KOPT-K1 (cell line): ENCODE results near the gene IMPG2.

Experiments
- H3K27ac ChIP-seq: fragments of 200-600 bp; sonication (generic); 2 replicates; pipeline ENCODE4 v1.5.1; 2016; ENCODE audit warnings: antibody characterized with exemption, mild to moderate bottlenecking, low read depth, low read length; ENCODE audit not compliant: poor library complexity, severe bottlenecking
- H3K36me3 ChIP-seq: fragments of 200-600 bp; sonication (generic); 2 replicates; pipeline ENCODE4 v1.5.1; 2017; ENCODE audit warnings: antibody characterized with exemption, mild to moderate bottlenecking, low read length, moderate library complexity; ENCODE audit not compliant: insufficient read depth
- H3K9me3 ChIP-seq: fragments of 200-600 bp; sonication (generic); 2 replicates; pipeline ENCODE4 v1.5.1; 2017; ENCODE audit warnings: antibody characterized with exemption, low read length, mild to moderate bottlenecking; ENCODE audit not compliant: insufficient read depth, poor library complexity, severe bottlenecking

IMPG2 gene

GRCh38 chr3:101235048-101235447 lies 85.3 kb downstream of the IMPG2 start:
- Histone ChIP-seq H3K36me3 (no peaks in the 10 kb centered on the region), H3K9me3 (no peaks in the 10 kb centered on the region), H3K27ac (no peak overlapping the region)

DNA sequence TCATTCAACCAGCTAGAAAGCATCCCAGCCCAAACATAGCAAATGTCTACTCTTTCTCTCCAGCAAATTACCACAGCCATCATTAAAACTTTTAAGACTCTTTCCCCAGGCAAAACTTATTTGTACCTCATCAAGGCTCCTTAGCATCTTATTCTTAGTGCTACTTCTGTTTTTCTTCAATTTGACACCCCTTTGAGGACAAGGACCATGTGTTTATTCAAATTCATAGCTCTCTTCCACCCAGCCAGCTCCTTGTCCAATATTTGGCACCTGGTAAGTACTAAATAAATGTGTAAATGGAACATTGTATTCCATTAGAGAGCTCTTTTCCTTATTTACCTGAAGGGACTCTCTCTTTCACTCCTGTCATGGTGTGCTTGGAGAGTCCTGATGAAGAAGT lies 89.8 kb downstream of the IMPG2 start:
- no peaks in the 10 kb centered on the region for H3K9me3 ChIP-seq
- H3K36me3 ChIP-seq: no peaks in the 10 kb centered on the region
- H3K27ac ChIP-seq: no peak overlapping the region

DNA sequence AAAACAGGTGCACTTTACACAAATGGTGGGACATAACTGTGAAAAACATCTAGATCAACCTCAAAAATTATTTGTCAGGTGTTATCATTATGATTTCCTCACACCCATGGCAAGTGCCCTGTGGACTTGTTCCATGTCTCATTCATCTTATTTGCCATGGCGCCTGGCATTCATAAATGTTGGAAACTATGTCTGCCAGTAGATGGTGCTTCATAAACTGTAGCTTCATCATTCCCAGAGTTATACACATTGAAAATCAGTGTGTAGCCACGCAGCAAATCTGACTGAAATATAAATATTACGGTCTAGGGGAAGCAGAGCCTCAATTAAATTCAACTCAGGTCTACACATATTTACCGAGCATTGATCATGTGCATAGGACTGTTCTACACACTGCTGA lies 90.7 kb downstream of the IMPG2 start:
- Histone ChIP-seq H3K27ac (no peak overlapping the region), H3K9me3 (no peaks in the 10 kb centered on the region), H3K36me3 (no peaks in the 10 kb centered on the region)

DNA sequence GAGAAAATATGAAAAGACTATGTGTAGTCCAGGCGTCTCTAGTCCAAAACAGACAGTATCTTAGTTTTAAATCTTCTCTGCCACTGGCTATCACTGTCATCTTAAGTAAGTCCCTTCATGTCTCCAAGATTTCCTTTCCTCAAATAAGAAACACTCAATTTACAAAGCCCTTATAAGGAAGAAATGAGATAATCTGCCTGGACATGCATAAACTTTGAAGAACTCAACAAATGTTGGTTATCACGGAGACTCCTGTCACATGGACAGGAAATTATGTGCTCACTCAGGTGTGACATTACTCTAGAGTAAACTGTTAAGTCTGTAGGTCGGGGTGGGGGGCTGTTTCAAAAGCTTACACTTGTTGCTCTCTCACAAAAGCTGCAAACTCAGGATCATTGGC lies 91.9 kb downstream of the IMPG2 start:
- no peak overlapping the region for H3K27ac ChIP-seq
- no peaks in the 10 kb centered on the region for H3K36me3 ChIP-seq
- no peaks in the 10 kb centered on the region for H3K9me3 ChIP-seq

- Histone ChIP-seq H3K36me3 (no peaks in the 10 kb centered on the region), H3K27ac (no peak overlapping the region), H3K9me3 (peaks cover 5% of the 10 kb centered on the region)
Measured at GRCh38 chr3:101224739-101225138, 95.6 kb downstream of the IMPG2 start.

- Histone ChIP-seq H3K9me3 (peaks cover 11% of the 10 kb centered on the region), H3K36me3 (no peaks in the 10 kb centered on the region), H3K27ac (no peak overlapping the region)
Measured at GRCh38 chr3:101223016-101223415, 97.4 kb downstream of the IMPG2 start.

- Histone ChIP-seq H3K36me3 (no peaks in the 10 kb centered on the region), H3K9me3 (peaks cover 11% of the 10 kb centered on the region), H3K27ac (no peak overlapping the region)
Measured at GRCh38 chr3:101219842-101220560, 100.4 kb downstream of the IMPG2 start.

- peaks cover 28% of the 10 kb centered on the region for H3K9me3 ChIP-seq
- H3K36me3 ChIP-seq: no peaks in the 10 kb centered on the region
- no peak overlapping the region for H3K27ac ChIP-seq
Measured at GRCh38 chr3:101217472-101218245, 102.7 kb downstream of the IMPG2 start.

GRCh38 chr3:101216710-101217465 lies 103.5 kb downstream of the IMPG2 start:
- peaks cover 28% of the 10 kb centered on the region for H3K9me3 ChIP-seq
- no peaks in the 10 kb centered on the region for H3K36me3 ChIP-seq
- no peak overlapping the region for H3K27ac ChIP-seq

GRCh38 chr3:101212730-101213129 lies 107.6 kb downstream of the IMPG2 start:
- H3K9me3 ChIP-seq: peaks cover 17% of the 10 kb centered on the region
- H3K36me3 ChIP-seq: no peaks in the 10 kb centered on the region
- H3K27ac ChIP-seq: no peak overlapping the region

GRCh38 chr3:101204246-101204645 lies 116.1 kb downstream of the IMPG2 start:
- no peaks in the 10 kb centered on the region for H3K36me3 ChIP-seq
- H3K27ac ChIP-seq: no peak overlapping the region
- no peaks in the 10 kb centered on the region for H3K9me3 ChIP-seq

- Histone ChIP-seq H3K36me3 (no peaks in the 10 kb centered on the region), H3K27ac (no peak overlapping the region), H3K9me3 (no peaks in the 10 kb centered on the region)
Measured at GRCh38 chr3:101203411-101203810, 117.0 kb downstream of the IMPG2 start.

DNA sequence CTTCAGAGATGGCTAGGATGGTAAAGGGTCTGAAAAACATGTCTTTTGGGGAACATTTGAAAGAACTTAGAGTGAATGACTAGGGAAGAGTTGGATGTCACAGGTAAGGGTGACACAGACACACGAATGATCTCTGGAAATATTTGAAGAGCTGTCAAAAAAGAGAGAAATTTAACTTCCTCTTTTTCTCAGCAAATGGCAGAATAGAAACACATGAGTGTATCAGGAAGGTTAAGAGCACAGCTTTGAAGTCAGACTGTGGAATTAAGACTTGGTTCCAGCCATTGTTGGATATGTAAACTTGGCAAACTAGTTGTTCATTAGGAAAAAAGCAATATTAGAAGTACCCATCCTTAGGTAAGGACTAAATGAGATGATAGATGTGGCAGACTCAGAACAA lies 117.7 kb downstream of the IMPG2 start:
- Histone ChIP-seq H3K36me3 (no peaks in the 10 kb centered on the region), H3K27ac (no peak overlapping the region), H3K9me3 (no peaks in the 10 kb centered on the region)

DNA sequence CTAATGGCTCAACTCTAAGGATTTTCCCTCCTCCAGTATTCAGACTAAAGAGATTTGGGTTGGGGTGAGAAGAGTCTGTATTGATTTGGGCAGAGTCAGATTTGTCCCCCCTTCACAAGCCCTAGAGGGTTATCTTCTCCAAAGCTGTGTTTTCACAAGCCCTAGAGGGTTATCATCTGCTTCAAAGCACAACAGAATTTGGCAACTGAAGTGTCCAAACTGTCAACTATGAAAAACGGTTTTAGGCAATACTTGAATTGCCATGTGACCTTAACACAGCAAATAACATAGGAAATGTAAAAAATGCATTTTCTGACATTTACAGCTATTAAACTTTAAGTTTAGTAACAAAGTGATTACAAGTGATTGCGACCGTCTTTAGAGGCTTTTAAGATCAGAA lies 119.9 kb downstream of the IMPG2 start:
- Histone ChIP-seq H3K36me3 (no peaks in the 10 kb centered on the region), H3K27ac (no peak overlapping the region), H3K9me3 (no peaks in the 10 kb centered on the region)

DNA sequence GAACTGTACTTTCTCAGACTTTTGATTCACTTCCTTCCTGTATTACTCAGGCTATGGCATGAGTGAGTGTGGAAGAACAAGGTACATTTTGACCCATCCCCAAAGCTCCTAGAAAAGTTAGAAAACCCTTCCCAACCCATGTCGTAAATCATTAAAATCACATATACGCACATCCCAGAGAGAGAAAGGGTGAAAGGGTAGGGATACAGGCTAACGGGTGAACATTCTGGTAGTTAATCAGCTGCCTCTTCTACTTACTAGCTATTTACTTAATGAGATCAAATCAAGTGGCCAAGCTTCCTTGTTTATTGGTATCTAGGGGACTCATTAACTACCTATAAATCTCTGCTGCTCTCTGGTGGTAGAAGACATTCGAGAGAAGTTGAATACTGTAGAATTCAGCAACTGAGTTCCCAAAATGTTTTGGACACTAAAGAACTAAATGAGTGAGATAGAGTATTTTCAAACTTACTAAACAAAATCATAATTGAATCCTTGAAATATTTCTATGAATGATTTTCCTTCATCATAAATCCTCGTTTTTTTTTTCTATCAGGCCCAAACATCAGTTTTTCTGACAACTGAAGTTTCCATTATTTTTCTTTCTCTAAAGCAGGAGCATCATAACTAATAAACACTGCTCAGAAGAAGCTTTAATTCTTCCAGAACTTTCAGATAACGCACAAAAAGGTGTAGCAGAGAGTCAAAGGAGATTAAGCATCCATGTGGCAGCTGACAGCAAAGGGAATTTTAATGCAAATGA lies 124.2 kb downstream of the IMPG2 start:
- Histone ChIP-seq H3K27ac (no peak overlapping the region), H3K9me3 (no peaks in the 10 kb centered on the region), H3K36me3 (no peaks in the 10 kb centered on the region)
